LNCAP (cell line): Measurements from ENCODE around the gene PTPRR.

Experiments
- CTCF ChIP-seq: fragments of 450-650 bp; IDR thresholded peaks from 2 replicates; pipeline ENCODE4 v1.5.1; 2017; ENCODE audit warnings: mild to moderate bottlenecking

Gene PTPRR

DNA sequence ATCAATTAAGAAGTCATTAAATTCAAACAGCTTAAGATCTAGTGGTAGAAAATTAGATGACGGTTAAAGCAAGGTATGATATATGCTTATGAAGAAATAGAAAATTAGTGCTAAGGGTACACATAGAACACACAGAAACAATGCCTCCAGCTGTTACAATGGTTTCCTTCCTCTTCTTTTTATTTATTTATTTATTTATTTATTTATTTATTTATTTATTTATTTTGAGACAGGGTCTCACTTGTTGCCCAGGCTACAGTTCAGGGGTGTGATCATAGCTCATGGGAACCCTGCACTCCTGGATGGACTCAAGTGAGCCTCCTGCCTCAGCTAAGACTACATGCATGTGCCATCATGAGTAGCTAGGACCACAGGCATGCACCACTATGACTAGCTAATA, 34.9 kb upstream of the PTPRR start:
- TF ChIP-seq CTCF, result no peak

DNA sequence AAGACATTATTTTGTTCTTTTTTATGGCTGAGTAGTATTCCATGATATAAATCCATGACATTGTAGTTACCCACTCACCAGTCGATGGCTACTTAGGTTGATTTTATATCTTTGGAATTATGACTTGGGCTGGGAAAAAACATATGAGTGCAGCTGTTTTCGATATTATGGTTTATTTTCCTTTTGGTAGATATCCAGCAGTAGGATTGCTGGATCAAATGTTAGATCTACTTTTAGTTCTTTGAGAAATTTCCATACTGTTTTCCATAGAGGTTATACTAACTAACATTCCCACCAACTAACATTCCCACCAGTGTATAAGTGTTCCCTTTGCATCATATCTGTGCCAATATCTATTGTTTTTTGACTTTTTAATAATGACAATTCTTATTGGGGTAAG, 29.9 kb upstream of the PTPRR start:
- no peak for TF ChIP-seq CTCF

DNA sequence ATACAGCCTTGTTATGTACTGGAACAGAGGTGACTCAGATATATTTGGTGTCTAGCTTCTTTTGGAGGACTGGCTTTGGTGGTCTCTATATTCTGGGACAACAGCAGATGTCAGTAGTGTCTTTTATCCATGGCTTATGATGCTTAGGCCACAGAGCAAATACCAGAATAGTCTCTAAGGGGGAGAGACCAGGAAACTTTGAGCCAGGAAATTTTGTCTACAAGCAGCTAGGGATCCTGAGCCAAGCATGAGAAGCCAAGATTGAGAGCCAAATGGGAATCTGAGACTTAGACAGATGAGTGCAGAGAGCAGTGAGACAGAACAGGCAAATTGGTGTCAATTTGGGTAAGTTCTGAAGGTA, 28.4 kb upstream of the PTPRR start:
- TF ChIP-seq CTCF, result no peak

GRCh38 chr12:70948236-70948975, 27.9 kb upstream of the PTPRR start:
- no peak for TF ChIP-seq CTCF

- no peak for TF ChIP-seq CTCF
Measured at GRCh38 chr12:70936203-70936813, 15.8 kb upstream of the PTPRR start.

DNA sequence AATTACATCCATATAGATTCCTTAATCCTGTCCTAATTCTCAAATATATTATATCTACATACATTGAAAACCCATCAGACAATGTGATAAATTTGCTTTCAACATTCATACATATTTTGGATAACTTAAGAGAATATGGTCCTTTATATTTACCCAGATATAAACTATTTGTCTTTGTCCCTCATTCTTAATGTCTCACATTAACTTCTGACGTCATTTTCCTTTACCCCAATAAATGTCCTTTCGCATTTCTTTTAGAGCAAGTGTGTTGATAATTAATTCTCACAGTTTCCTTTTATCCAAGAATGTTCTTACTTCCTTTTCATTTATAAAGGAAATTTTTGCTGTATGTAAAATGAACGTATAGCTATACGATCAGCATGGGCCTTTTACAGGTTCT, 12.6 kb upstream of the PTPRR start:
- TF ChIP-seq CTCF, result no peak

GRCh38 chr12:70929029-70929428, 8.5 kb upstream of the PTPRR start:
- TF ChIP-seq CTCF, result no peak
